Right lobe of liver (tissue), 4 donors: Measurements from ENCODE around the gene TMEM200B.

Experiments
- CTCF ChIP-seq, 4 donors: fragments of 200-600 bp in 3 of 4; fragments of 450-650 bp in 1 of 4; IDR thresholded peaks; one replicate each; pipeline versions ENCODE4 v1.5.1 to v1.8.0; 2016 to 2022; ENCODE audit warnings: antibody characterized with exemption in 4 of 4, mild to moderate bottlenecking in 2 of 4
- POLR2A ChIP-seq: fragments of 450-650 bp; IDR thresholded peaks from one replicate; pipeline ENCODE4 v1.6.1; 2017; ENCODE audit warnings: antibody characterized with exemption, mild to moderate bottlenecking
- donor health status: DM: no; HTN: no; CAD: no.
- donor health status: DM: no; HTN: no; CAD: no.
- donor health status: DM: no; HTN: yes; CAD: no.

GRCh38 chr1:29162025-29162424 is 38.3 kb upstream of the TMEM200B start:
- TF ChIP-seq CTCF (IDR thresholded peaks at IDR 0.05) (no peak), POLR2A (no peak)
